ENCODE measurements around the gene NUP210. TPM values are rescaled to one million over a fixed set of nuclear protein-coding genes. Genes with fewer than 3 reads are reported as not detected.

NUP210 gene
- total and polyA plus RNA-seq, 2 donors (not counting 3 experiments of a cell fraction or from before 2014, with no cell fraction given), result 0.14 to 0.84 TPM

GRCh38 chr3:13348100-13348499 lies 72.0 kb downstream of the NUP210 start:
- H3K9me1 ChIP-seq (replicated peaks; ENCODE audit: control insufficient read depth, extremely low read depth, insufficient read depth, low read length), result no peaks in the 10 kb centered on the region
- H3K9ac ChIP-seq (replicated peaks; ENCODE audit: extremely low read depth, insufficient read depth, low read length), result no peak overlapping the region
- no peaks in the 10 kb centered on the region for H3K9me3 ChIP-seq (replicated peaks; ENCODE audit: control insufficient read depth, insufficient read depth, low read length)
- BruUV-seq (replicated peaks), result no TSS peak
- no peaks in the 10 kb centered on the region for H3K27me3 ChIP-seq (ENCODE audit: control insufficient read depth in 2 of 2, insufficient read depth in 2 of 2, low read length in 2 of 2)
- no peak for FAIRE-seq
- H3K4me1 ChIP-seq (ENCODE audit: control insufficient read depth, extremely low read depth, insufficient read depth, low read length), result no peaks in the 10 kb centered on the region
- TF ChIP-seq GATA2 (IDR thresholded peaks at IDR 0.05; ENCODE audit: insufficient read depth, insufficient read length, low read depth, low read length) (no peak), EZH2 (IDR thresholded peaks at IDR 0.05; ENCODE audit: borderline replicate concordance, low read depth, low read length, severe bottlenecking) (no peak), POLR2A (IDR thresholded peaks at IDR 0.05; ENCODE audit: low read depth, low read length) (no peak), MYC (IDR thresholded peaks at IDR 0.05; ENCODE audit: low read depth, low read length) (no peak), CTCF (IDR thresholded peaks at IDR 0.05; ENCODE audit: extremely low read depth in 1 of 2, insufficient read depth in 1 of 2, low read depth in 1 of 2, low read length in 2 of 2) (no peak), POLR2AphosphoS5 (IDR thresholded peaks at IDR 0.05; ENCODE audit: insufficient read depth, low read depth, low read length) (no peak), JUN (IDR thresholded peaks at IDR 0.05; ENCODE audit: borderline replicate concordance, insufficient read depth, insufficient read length, low read depth) (no peak)
- no peaks in the 10 kb centered on the region for H3K79me2 ChIP-seq (ENCODE audit: control insufficient read depth, insufficient read depth, low read length)
- POLR2A ChIA-PET, result no interaction called here
- H3K4me2 ChIP-seq (ENCODE audit: insufficient read depth, low read length), result no peak overlapping the region
- no peaks in the 10 kb centered on the region for H4K20me1 ChIP-seq (replicated peaks; ENCODE audit: control insufficient read depth, extremely low read depth, insufficient read depth, low read length)
- intact Hi-C loops (cut with micrococcal nuclease) (no loop called here), dilution Hi-C loops (cut with MboI; ENCODE audit: extremely low pct_ligation_motif_present, low sequenced_read_pairs) (no loop called here)
- CTCF ChIA-PET, result no interaction called here
- no peak for DNase-seq (ENCODE audit: low read depth, low spot score)
- H3K27ac ChIP-seq (ENCODE audit: insufficient read depth, low read depth, low read length), result no peak overlapping the region
- H2AFZ ChIP-seq (ENCODE audit: low read depth, low read length), result no peak overlapping the region
- no peaks in the 10 kb centered on the region for H3K36me3 ChIP-seq (ENCODE audit: control insufficient read depth in 2 of 2, extremely low read depth in 1 of 2, insufficient read depth in 2 of 2, low read length in 2 of 2)
- H3K4me3 ChIP-seq (replicated peaks in 1 of 3; ENCODE audit: insufficient read depth in 1 of 3, low read depth in 1 of 3, low read length in 3 of 3), result no peak overlapping the region

Measured in endothelial cell of umbilical vein (primary cell).